ENCODE data around the gene SIGLEC1. TPM values are rescaled to one million over a fixed set of nuclear protein-coding genes. Genes with fewer than 3 reads are reported as not detected.

SIGLEC1 gene
- total RNA-seq, 1 experiment from 2014 or later, result 0.17 TPM

- Histone ChIP-seq H3K4me2 (ENCODE audit: low read length) (no peak overlapping the region), H3K4me1 (ENCODE audit: control insufficient read depth in 1 of 2, insufficient read depth in 2 of 2, low read length in 2 of 2) (peaks cover 0 to 4% of the 10 kb centered on the region in 2 experiments; a peak in 1 of 4 replicates), H3K36me3 (ENCODE audit: control insufficient read depth in 1 of 2, insufficient read depth in 2 of 2, low read length in 2 of 2) (no peaks in the 10 kb centered on the region), H3K9me3 (ENCODE audit: control insufficient read depth in 1 of 2, insufficient read depth in 1 of 2, low read depth in 1 of 2, low read length in 2 of 2) (no peaks in the 10 kb centered on the region), H3K9ac (ENCODE audit: low read length) (no peak overlapping the region), H3K79me2 (ENCODE audit: insufficient read depth, low read length) (no peaks in the 10 kb centered on the region), H4K20me1 (ENCODE audit: insufficient read depth) (no peaks in the 10 kb centered on the region), H2AFZ (ENCODE audit: low read depth, low read length, poor library complexity, severe bottlenecking) (peak overlapping the region; percentile 44), H3K27me3 (ENCODE audit: insufficient read depth, low read length) (no peaks in the 10 kb centered on the region), H3K9me2 (ENCODE audit: insufficient read depth) (no peaks in the 10 kb centered on the region), H3K4me3 (replicated peaks in 1 of 2; ENCODE audit: low read depth in 1 of 2, low read length in 2 of 2) (no peak overlapping the region), H3K27ac (ENCODE audit: low read depth, low read length) (no peak overlapping the region)
- ChIA-PET POLR2A (no interaction called here), RAD21 (ENCODE audit: low non-redundant PET in 1 of 2, low total read pairs in 2 of 2, uncharacterized antibody in 2 of 2, unreplicated experiment in 2 of 2) (no interaction called here), CTCF (interaction anchor here (1.1 to 1.5 kb wide), 3 partner anchors 11 to 385 kb away, joined by 3 to 12 read pairs (median 7); no protein-coding TSS in a partner anchor)
- TF ChIP-seq ZNF274 (IDR thresholded peaks at IDR 0.05; ENCODE audit: low read depth, low read length) (no peak), EGR1 (IDR thresholded peaks at IDR 0.05; ENCODE audit: low read depth) (no peak), SP1 (IDR thresholded peaks at IDR 0.05; ENCODE audit: low read depth) (peak; percentile 87)
- intact Hi-C loops (cut with micrococcal nuclease), result no loop called here
- peak; percentile 86 for ATAC-seq
- peak; percentile 39 for DNase-seq (ENCODE audit: low read depth, low spot score)
- no TSS peak for BruUV-seq (replicated peaks)
Measured at GRCh38 chr20:3687655-3688054, 24.7 kb downstream of the SIGLEC1 start.

DNA sequence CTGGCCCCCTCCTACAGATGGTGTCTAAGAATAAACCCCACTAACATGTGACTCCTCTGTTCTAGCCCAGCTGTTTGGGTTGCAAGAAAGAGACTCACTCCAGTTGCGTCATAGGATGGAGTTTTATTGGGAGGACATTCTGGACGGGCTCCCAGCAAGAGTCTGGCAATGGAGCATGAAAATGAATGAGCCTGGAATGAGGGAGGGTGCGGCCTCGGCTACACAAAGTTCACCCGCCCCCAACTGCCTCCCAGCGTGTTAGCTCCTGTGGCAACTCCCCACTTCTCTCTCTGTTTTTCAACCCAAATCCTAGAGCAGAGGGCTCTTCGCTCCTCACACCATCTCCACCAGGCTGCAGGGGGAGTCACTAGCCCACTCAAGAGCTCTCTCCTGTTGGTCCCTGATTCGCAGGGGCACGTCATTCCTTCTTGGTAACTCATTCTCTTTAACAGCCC lies 25.5 kb downstream of the SIGLEC1 start:
- Histone ChIP-seq H2AFZ (ENCODE audit: low read depth, low read length, poor library complexity, severe bottlenecking) (no peak overlapping the region), H3K9me3 (ENCODE audit: control insufficient read depth in 1 of 2, insufficient read depth in 1 of 2, low read depth in 1 of 2, low read length in 2 of 2) (no peaks in the 10 kb centered on the region), H3K4me2 (ENCODE audit: low read length) (no peak overlapping the region), H3K4me3 (replicated peaks in 1 of 2; ENCODE audit: low read depth in 1 of 2, low read length in 2 of 2) (no peak overlapping the region), H4K20me1 (ENCODE audit: insufficient read depth) (no peaks in the 10 kb centered on the region), H3K27ac (ENCODE audit: low read depth, low read length) (no peak overlapping the region), H3K9ac (ENCODE audit: low read length) (no peak overlapping the region), H3K4me1 (ENCODE audit: control insufficient read depth in 1 of 2, insufficient read depth in 2 of 2, low read length in 2 of 2) (peaks cover 0 to 4% of the 10 kb centered on the region in 2 experiments; a peak in 1 of 4 replicates), H3K79me2 (ENCODE audit: insufficient read depth, low read length) (no peaks in the 10 kb centered on the region), H3K36me3 (ENCODE audit: control insufficient read depth in 1 of 2, insufficient read depth in 2 of 2, low read length in 2 of 2) (no peaks in the 10 kb centered on the region), H3K27me3 (ENCODE audit: insufficient read depth, low read length) (no peaks in the 10 kb centered on the region), H3K9me2 (ENCODE audit: insufficient read depth) (no peaks in the 10 kb centered on the region)
- TF ChIP-seq YY1 (IDR thresholded peaks at IDR 0.05; ENCODE audit: extremely low read depth, insufficient replicate concordance, low read depth, low read length) (no peak), MAX (IDR thresholded peaks at IDR 0.05) (no peak), TCF7L2 (IDR thresholded peaks at IDR 0.05; ENCODE audit: borderline replicate concordance, extremely low read depth, insufficient read depth, insufficient read length) (no peak), EZH2 (IDR thresholded peaks at IDR 0.05) (no peak), ZBTB33 (IDR thresholded peaks at IDR 0.05; ENCODE audit: extremely low read depth, insufficient replicate concordance, low read length) (no peak)
- BruUV-seq (replicated peaks), result no TSS peak
- ChIA-PET CTCF (interaction anchor here (1.1 to 1.5 kb wide), 3 partner anchors 10 to 385 kb away, joined by 3 to 12 read pairs (median 7); no protein-coding TSS in a partner anchor), POLR2A (no interaction called here), RAD21 (ENCODE audit: low non-redundant PET in 1 of 2, low total read pairs in 2 of 2, uncharacterized antibody in 2 of 2, unreplicated experiment in 2 of 2) (no interaction called here)
- DNase-seq (ENCODE audit: low read depth, low spot score), result no peak
- intact Hi-C loops (cut with micrococcal nuclease), result no loop called here
- no peak for ATAC-seq
